Bronchial smooth muscle cell (primary cell): ENCODE measurements around the gene NOLC1. TPM values are rescaled to one million over a fixed set of nuclear protein-coding genes. Genes with fewer than 3 reads are reported as not detected.

Experiments used
- total RNA-seq: library from RNA; depleted of rRNA; stranded (reverse); fragments of >200 nt; gene quantifications from 2 replicates; pipeline ENCODE4 v1.2.1, GENCODE V29; 2014

The NOLC1 gene
- total RNA-seq = 13.1 and 14.4 TPM in 2 replicates

GRCh38 chr10:102151774-102152544 is at the start of gene NOLC1:
Gene NOLC1 (plus strand): TSS chr10:102152389. CDS start chr10:102152411, 22 bp downstream.

GRCh38 chr10:102120142-102120990 is 31.8 kb upstream of the NOLC1 start, which contains the start of gene LDB1:
Gene LDB1 (minus strand): TSS chr10:102120368. CDS start chr10:102120110, 258 bp downstream.

GRCh38 chr10:102132563-102133372 is 19.4 kb upstream of the NOLC1 start, which contains the start of gene PPRC1:
Gene PPRC1 (plus strand): TSS chr10:102133040. CDS start chr10:102133069, 29 bp downstream.

Other genes with a start within 250 kb of the NOLC1 start
- gene ARMH3, start 96.2 kb upstream of the NOLC1 start, total RNA-seq = 9.3 and 9.4 TPM in 2 replicates
- gene HPS6, start 87.0 kb upstream of the NOLC1 start, total RNA-seq = 18.4 and 22.4 TPM in 2 replicates
- gene LDB1, start 32.0 kb upstream of the NOLC1 start, total RNA-seq = 46.8 and 66.1 TPM in 2 replicates
- gene PPRC1, start 19.3 kb upstream of the NOLC1 start, total RNA-seq = 7.3 and 9.2 TPM in 2 replicates
- gene ELOVL3, start 73.9 kb downstream of the NOLC1 start, total RNA-seq = 0.47 and 0.69 TPM in 2 replicates
- gene PITX3, start 89.1 kb downstream of the NOLC1 start, total RNA-seq = 0.16 TPM in 1 of 2 replicates, not detected in the other
- gene GBF1, start 93.1 kb downstream of the NOLC1 start, total RNA-seq = 17.0 and 18.6 TPM in 2 replicates
- 10.2 and 12.9 TPM in 2 replicates for gene NFKB2, start 243.3 kb downstream of the NOLC1 start, total RNA-seq